Pulmonary artery endothelial cell (primary cell): ENCODE measurements around the gene PPP1R9A. TPM values are rescaled to one million over a fixed set of nuclear protein-coding genes. Genes with fewer than 3 reads are reported as not detected.

Experiments used
- DNase-seq: peaks from one replicate; pipeline ENCODE4 v3.0.0-alpha.2; 2011; ENCODE audit warnings: low read depth, low spot score
- total RNA-seq: library from RNA; depleted of rRNA; stranded (reverse); fragments of >200 nt; gene quantifications from 2 replicates; pipeline ENCODE4 v1.2.3, GENCODE V29; 2014

The PPP1R9A gene
- total RNA-seq, 1 donor from 2014 or later, result 4.1 TPM

GRCh38 chr7:95312561-95312960 is 405.2 kb downstream of the PPP1R9A start:
- no peak for DNase-seq

- no peak for DNase-seq
These were observed 409.2 kb downstream of the PPP1R9A start for GRCh38 chr7:95316588-95316987.

GRCh38 chr7:95317546-95317945 is 410.2 kb downstream of the PPP1R9A start:
- no peak for DNase-seq

GRCh38 chr7:95317966-95318365 is 410.6 kb downstream of the PPP1R9A start:
- DNase-seq, result no peak

- DNase-seq, result no peak
These were observed 411.2 kb downstream of the PPP1R9A start for GRCh38 chr7:95318501-95319100.

- DNase-seq, result no peak
These were observed 412.2 kb downstream of the PPP1R9A start for GRCh38 chr7:95319570-95319969.

- no peak for DNase-seq
These were observed 413.3 kb downstream of the PPP1R9A start for GRCh38 chr7:95320651-95321050.

- no peak for DNase-seq
These were observed 414.3 kb downstream of the PPP1R9A start for GRCh38 chr7:95321720-95322119.

- no peak for DNase-seq
These were observed 415.0 kb downstream of the PPP1R9A start for GRCh38 chr7:95322396-95322795.

- DNase-seq, result no peak
These were observed 415.5 kb downstream of the PPP1R9A start for GRCh38 chr7:95322854-95323253.

GRCh38 chr7:95323410-95324129 is 416.2 kb downstream of the PPP1R9A start:
- DNase-seq, result no peak

- no peak for DNase-seq
These were observed 417.0 kb downstream of the PPP1R9A start, which contains the start of gene PON1 for GRCh38 chr7:95324431-95324830. Gene PON1, minus strand, starts transcription at chr7:95324532. Its CDS starts 57 bp downstream, at chr7:95324475.

GRCh38 chr7:95327356-95327755 is 420.0 kb downstream of the PPP1R9A start:
- DNase-seq, result no peak

GRCh38 chr7:95330204-95330960 is 423.0 kb downstream of the PPP1R9A start:
- DNase-seq, result no peak

GRCh38 chr7:95330961-95331337 is 423.6 kb downstream of the PPP1R9A start:
- DNase-seq, result no peak

- no peak for DNase-seq
These were observed 427.1 kb downstream of the PPP1R9A start for GRCh38 chr7:95334447-95334846.

- no peak for DNase-seq
These were observed 427.7 kb downstream of the PPP1R9A start for GRCh38 chr7:95335093-95335492.

GRCh38 chr7:95338832-95339231 is 431.4 kb downstream of the PPP1R9A start:
- no peak for DNase-seq

- no peak for DNase-seq
These were observed 433.1 kb downstream of the PPP1R9A start for GRCh38 chr7:95340491-95340890.

GRCh38 chr7:95342029-95342428 is 434.6 kb downstream of the PPP1R9A start:
- no peak for DNase-seq

- no peak for DNase-seq
These were observed 435.4 kb downstream of the PPP1R9A start for GRCh38 chr7:95342642-95343307.
